Kidney tubule cell (primary cell): ENCODE measurements around the gene METAP1.
A peak's percentile ranks its signal among the peaks of the same experiment; 100 is the strongest.
"Not testable (repeated sequence)": the region's sequence is repeated elsewhere in the genome, so short reads cannot be mapped to it uniquely, and the experiment has no call there.

ENCODE experiments used
- DNase-seq: peaks from one replicate; pipeline ENCODE4 v3.0.0-alpha.2; 2018; ENCODE audit warnings: low spot score

The METAP1 gene

GRCh38 chr4:98997166-98997565, 1.6 kb downstream of the METAP1 start:
- DNase-seq = no peak

GRCh38 chr4:98998551-98998950, 3.0 kb downstream of the METAP1 start:
- no peak for DNase-seq

- no peak for DNase-seq
These were observed 6.8 kb downstream of the METAP1 start for GRCh38 chr4:99002279-99002678.

- no peak for DNase-seq
These were observed 12.5 kb downstream of the METAP1 start for GRCh38 chr4:99008051-99008450.

DNA sequence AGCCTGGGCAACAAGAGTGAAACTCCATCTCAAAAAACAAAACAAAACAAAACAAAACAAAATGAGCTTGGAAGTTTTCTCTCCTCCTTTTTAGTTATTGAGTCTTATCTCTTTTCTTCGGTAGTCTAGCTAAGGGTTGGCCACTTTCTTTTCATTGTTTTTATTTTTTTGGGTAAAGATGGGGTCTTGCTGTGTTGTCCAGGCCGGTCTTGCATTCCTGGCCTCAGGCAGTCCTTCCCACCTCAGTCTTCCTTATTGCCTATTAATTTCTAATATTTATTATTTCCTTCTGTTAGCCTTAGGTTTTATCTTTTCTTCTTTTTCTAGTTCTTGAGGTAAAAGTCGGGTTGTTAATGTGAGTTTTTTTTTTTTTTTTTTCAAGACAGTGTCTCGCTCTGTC, 16.4 kb downstream of the METAP1 start:
- DNase-seq = no peak

DNA sequence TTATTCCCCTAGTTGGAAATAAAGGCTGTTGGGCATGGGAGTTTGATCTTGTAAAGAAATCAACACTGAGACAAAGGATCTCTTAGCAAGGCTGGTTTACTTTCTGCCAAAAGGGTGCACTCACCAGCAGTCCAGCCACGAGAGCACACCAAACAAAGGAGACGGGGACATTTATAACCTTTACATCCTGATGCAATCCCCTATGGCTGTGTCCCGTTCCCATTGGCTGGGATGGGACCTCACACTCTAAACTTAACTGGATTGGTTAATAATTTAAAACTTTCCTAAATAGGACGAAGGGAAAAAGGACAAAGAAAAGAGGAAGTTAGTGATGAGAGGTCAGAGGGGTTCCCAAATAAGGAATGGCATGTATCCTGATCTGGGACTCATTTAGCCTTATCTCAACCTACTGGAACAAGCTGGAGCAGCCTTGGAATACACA, 17.9 kb downstream of the METAP1 start:
- peak; percentile 23 for DNase-seq

GRCh38 chr4:99013884-99014523, 18.5 kb downstream of the METAP1 start:
- DNase-seq = no peak

- no peak for DNase-seq
These were observed 25.9 kb downstream of the METAP1 start for GRCh38 chr4:99021386-99021785.

DNA sequence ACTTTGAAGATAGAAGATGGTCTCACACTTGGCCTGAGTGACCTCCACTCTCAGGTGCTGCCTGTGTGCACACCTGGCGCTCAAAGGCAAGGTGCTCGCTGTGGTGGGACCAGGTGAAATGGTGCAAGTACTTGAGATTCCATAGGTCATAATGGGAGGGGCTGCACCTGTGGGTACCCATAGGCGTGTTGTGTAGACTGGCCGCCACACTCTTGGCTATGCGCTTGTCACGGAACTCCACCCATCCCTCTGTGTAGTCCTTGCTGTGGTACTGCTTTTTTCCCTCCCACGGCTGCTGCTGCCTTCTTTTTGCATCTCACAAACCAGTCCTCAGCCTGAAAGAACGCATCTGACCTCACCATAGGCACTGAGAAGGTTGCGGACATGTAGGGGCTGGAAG, 27.0 kb downstream of the METAP1 start:
- DNase-seq = no peak

- not testable (repeated sequence) for DNase-seq
These were observed 28.3 kb downstream of the METAP1 start for GRCh38 chr4:99023800-99024251.

GRCh38 chr4:99024481-99025275, 29.2 kb downstream of the METAP1 start:
- peak; percentile 45 for DNase-seq

DNA sequence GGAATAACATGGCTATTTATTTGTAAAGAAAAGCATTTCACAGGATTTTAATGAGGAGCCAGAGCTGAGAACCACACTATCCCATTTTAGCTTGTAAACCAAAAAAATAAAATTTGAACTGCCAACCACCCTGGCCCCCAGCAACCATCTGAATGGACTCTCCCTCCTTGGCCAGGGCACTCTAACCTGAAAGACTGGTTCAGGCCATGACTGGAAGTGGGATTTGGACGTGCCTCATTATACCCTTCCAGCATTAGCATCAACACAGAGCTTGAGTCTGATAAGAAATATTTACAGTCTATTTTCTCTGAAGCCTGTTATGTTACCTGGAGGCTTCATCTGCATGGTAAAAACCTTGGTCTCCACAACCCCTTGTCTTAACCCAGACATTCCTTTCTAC, 30.0 kb downstream of the METAP1 start:
- DNase-seq = no peak

GRCh38 chr4:99027304-99027703, 31.8 kb downstream of the METAP1 start:
- peak; percentile 17 for DNase-seq

GRCh38 chr4:99028187-99028586, 32.7 kb downstream of the METAP1 start:
- peak; percentile 90 for DNase-seq

GRCh38 chr4:99029018-99029735, 33.7 kb downstream of the METAP1 start:
- DNase-seq = peak; percentile 47

GRCh38 chr4:99029852-99030251, 34.3 kb downstream of the METAP1 start:
- DNase-seq = peak; percentile 59

DNA sequence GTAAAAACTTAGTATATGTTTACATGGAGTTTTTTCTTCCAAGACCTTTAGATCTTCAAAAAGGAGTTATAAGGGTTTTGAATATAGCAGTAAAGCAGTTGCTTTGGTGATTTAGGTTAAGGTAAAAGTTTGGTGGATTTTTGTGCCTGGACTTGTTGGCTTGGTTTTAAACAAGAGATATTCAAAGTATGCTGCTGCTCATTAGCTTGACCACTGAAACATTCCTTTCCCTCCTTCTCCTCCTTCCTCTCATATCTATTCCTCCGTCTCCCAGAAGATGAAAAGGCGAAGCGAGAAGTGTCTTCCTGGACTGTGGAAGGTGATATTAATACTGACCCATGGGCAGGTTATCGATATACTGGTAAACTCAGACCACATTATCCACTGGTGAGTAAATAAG, 38.4 kb downstream of the METAP1 start:
- peak; percentile 27 for DNase-seq

DNA sequence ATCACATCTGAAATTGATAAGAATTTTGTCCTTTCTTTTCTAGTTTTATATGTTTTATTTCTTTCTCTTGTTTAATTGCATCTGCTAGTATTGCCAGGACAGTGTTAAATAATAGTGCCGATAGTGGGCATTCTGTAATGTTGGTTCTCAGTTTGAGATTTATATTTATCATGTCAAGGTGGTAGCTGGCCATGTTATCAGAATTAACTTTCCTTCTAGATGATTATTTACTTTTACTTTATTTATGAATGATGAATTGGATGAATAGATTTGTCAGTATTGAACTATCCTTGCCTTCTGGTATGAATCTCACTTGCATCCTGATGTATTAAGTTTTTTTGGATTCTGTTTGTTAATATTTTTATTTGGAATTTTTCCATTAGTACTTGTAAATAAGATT, 42.7 kb downstream of the METAP1 start:
- no peak for DNase-seq

- no peak for DNase-seq
These were observed 47.8 kb downstream of the METAP1 start for GRCh38 chr4:99043346-99043745.

DNA sequence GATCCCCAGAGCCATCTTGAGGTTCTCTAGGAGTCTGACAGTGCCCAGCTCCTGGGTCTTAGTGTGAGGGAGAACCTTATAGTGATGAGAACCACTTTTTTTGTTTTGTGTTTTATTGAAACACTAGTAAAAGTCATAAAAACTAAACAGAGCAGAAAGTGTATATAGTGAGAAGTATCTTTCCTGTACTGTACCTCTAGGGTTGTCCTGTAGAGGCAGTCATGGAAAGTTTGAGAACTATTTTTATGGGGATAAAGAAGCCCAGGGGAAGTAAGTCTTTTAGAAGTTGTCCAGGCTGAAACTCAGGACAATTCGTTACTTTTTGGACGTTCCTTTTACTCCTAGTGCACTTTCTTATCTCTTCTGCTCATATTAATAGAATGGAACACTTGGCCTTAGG, 52.2 kb downstream of the METAP1 start:
- no peak for DNase-seq

DNA sequence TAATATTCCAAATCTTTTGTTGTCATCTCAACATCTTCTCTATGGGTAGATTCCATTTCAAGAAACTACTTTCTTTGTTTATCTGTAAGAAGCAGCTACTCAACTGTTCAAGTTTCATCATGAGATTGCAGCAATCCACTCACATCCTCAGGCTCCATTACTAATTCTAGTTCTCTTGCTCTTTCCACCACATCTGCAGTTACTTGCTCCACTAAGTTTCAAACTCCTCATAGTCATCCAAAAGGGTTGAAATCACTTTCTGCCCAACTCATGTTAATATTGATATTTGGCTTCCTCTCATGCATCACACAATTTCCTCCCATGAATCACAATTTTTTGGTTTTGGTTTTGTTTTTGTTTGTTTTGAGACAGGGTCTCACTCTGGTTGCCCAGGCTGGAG, 57.4 kb downstream of the METAP1 start:
- peak; percentile 44 for DNase-seq

DNA sequence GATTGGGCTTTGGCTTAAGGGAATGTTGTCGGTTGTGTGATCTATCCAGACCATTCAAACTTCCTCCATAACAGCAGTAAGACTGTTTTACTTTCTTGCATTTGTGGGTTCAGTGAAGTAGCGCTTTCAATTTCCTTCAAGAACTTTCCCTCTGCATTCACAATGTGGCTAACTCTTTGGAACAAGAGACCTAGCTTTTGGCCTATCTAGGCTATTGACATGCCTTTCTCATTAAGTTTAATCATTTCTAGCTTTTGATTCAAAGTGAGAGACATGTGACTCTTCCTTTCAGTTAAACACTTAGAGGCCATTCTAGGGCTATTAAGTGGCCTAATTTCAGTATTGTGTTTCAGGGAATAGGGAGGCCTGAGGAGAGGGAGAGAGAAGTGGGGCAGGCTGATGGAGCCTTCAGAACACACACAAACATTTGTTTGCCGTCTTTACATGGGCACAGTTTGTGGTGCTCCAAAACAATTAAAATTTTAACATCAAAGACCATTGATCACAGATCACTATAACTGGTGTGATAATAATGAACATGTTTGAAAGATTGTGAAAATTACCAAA, 59.0 kb downstream of the METAP1 start:
- no peak for DNase-seq

- DNase-seq = no peak
These were observed 62.7 kb downstream of the METAP1 start for GRCh38 chr4:99058228-99058627.
